GM12872 (cell line): ENCODE data around the gene MASP2.

Experiments used
- CTCF ChIP-seq: IDR thresholded peaks from 3 replicates; pipeline ENCODE4 v1.5.1; 2011; ENCODE audit warnings: low read depth, mild to moderate bottlenecking, low read length, moderate library complexity; ENCODE audit not compliant: insufficient read depth

MASP2 gene

GRCh38 chr1:11041048-11041447, 6.0 kb downstream of the MASP2 start:
- TF ChIP-seq CTCF = no peak

- TF ChIP-seq CTCF = no peak
Measured at GRCh38 chr1:11039351-11040104, 7.5 kb downstream of the MASP2 start.

- peak; percentile 97 for TF ChIP-seq CTCF
Measured at GRCh38 chr1:11037740-11038182, 9.3 kb downstream of the MASP2 start.

- TF ChIP-seq CTCF = no peak
Measured at GRCh38 chr1:11031624-11032262, 15.3 kb downstream of the MASP2 start.

GRCh38 chr1:11030865-11031264, 16.2 kb downstream of the MASP2 start:
- TF ChIP-seq CTCF = no peak

- TF ChIP-seq CTCF = no peak
Measured at GRCh38 chr1:11028018-11028417, 19.0 kb downstream of the MASP2 start.

- no peak for TF ChIP-seq CTCF
Measured at GRCh38 chr1:11027316-11027715, 19.7 kb downstream of the MASP2 start.
